Measurements from ENCODE around the gene AKAP1.

AKAP1 gene

DNA sequence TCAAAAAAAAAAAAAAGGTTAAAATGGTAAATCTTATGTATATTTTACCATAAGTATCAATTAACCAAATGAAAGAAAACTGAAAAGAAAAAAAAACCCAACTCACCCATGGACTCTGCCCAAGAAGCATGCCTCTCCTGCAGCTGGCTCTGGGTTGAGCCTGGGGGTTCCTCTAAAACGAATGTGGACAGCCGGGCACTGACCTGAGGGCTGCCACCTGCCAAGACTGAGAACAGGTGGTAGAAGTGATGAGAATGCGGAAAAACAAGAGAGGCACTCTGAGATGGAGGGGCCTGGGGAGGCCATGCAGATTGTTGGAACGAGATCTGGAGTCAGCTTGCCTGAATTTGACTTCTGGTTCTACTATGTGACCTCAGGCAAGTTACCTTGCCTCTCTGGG lies 85.8 kb downstream of the AKAP1 start:
- DNase-seq: no peak

All from activated CD4-positive, alpha-beta T cell treated with anti-CD3 and anti-CD28 coated beads, Interleukin-2, amount 50 U/mL, for 16 hours (primary cell).